PC-3 (cell line): ENCODE results near the gene PHGDH. TPM values are rescaled to one million over a fixed set of nuclear protein-coding genes. Genes with fewer than 3 reads are reported as not detected.

Experiments used
- ATAC-seq: fragments of 200-7000 bp; cut with Tn5 transposase; 2 replicates; pipeline ENCODE4 v1.9.1; 2020; ENCODE audit warnings: mild to moderate bottlenecking, moderate library complexity
- Bru-seq: library from RNA; stranded (reverse); fragments of 400-500 nt; gene quantifications from one replicate; lab custom pipeline; 2021; lab: Mats Ljungman, UMichigan
- BruChase-seq, 2 experiments: library from RNA; stranded (reverse); fragments of 400-500 nt; gene quantifications; one replicate each; lab custom pipeline; 2021; lab: Mats Ljungman, UMichigan
- BruUV-seq: library from RNA; stranded (reverse); fragments of 400-500 nt; replicated peaks from 2 replicates; lab custom pipeline; 2021; lab: Mats Ljungman, UMichigan
- CTCF ChIA-PET: fragments of 300-600 bp; sonication (Branson Sonifier 250); formaldehyde crosslinking; loops from one replicate; lab custom pipeline; 2022; ENCODE audit warnings: antibody characterized with exemption; lab: Charles Lee
- POLR2A ChIA-PET: fragments of 300-600 bp; sonication (Branson Sonifier 250); formaldehyde crosslinking; loops from one replicate; lab custom pipeline; 2022; ENCODE audit warnings: antibody characterized with exemption; ENCODE audit not compliant: unreplicated experiment; lab: Charles Lee
- DNase-seq: peaks from one replicate; pipeline ENCODE4 v3.0.0-alpha.2; 2015
- H2AFZ ChIP-seq: fragments of 300-600 bp; sonication (generic); 2 replicates; pipeline ENCODE4 v1.6.0; 2016; ENCODE audit warnings: antibody characterized with exemption, low read length
- H3F3A ChIP-seq: fragments of 300-600 bp; sonication (generic); one replicate; pipeline ENCODE4 v1.6.0; 2017; ENCODE audit warnings: antibody characterized with exemption, low read length, control low read depth, mild to moderate bottlenecking; ENCODE audit not compliant: unreplicated experiment
- H3K27ac ChIP-seq: fragments of 300-600 bp; sonication (generic); 2 replicates; pipeline ENCODE4 v1.5.1; 2016; ENCODE audit warnings: mild to moderate bottlenecking, low read length
- H3K27me3 ChIP-seq: fragments of 300-600 bp; sonication (generic); 2 replicates; pipeline ENCODE4 v1.6.1; 2016; ENCODE audit warnings: low read length, mixed read lengths
- H3K36me3 ChIP-seq: fragments of 300-600 bp; sonication (generic); 2 replicates; pipeline ENCODE4 v1.6.1; 2016; ENCODE audit warnings: low read depth, mixed run types, low read length, mixed read lengths
- H3K4me1 ChIP-seq: fragments of 300-600 bp; sonication (generic); 2 replicates; pipeline ENCODE4 v1.5.1; 2016; ENCODE audit warnings: low read length; ENCODE audit not compliant: insufficient read depth
- H3K4me2 ChIP-seq: fragments of 300-600 bp; sonication (generic); 2 replicates; pipeline ENCODE4 v1.6.0; 2016; ENCODE audit warnings: low read length
- H3K4me3 ChIP-seq: fragments of 300-600 bp; sonication (generic); 2 replicates; pipeline ENCODE4 v1.5.1; 2016; ENCODE audit warnings: mild to moderate bottlenecking, low read length, mixed read lengths
- H3K79me2 ChIP-seq: fragments of 300-600 bp; sonication (generic); 2 replicates; pipeline ENCODE4 v1.6.1; 2017; ENCODE audit warnings: low read length, mixed read lengths
- H3K9ac ChIP-seq: fragments of 300-600 bp; sonication (generic); 2 replicates; pipeline ENCODE4 v1.6.0; 2016; ENCODE audit warnings: mild to moderate bottlenecking, low read length
- H3K9me2 ChIP-seq: fragments of 300-600 bp; sonication (generic); replicated peaks from 2 replicates; pipeline ENCODE4 v1.6.1; 2016; ENCODE audit warnings: mixed run types, low read length, mixed read lengths
- H3K9me3 ChIP-seq: fragments of 300-600 bp; sonication (generic); 2 replicates; pipeline ENCODE4 v1.6.1; 2016; ENCODE audit warnings: low read length, mixed read lengths
- H4K20me1 ChIP-seq: fragments of 300-600 bp; sonication (generic); 2 replicates; pipeline ENCODE4 v1.6.1; 2016; ENCODE audit warnings: low read length, mixed read lengths
- CTCF ChIP-seq: fragments of 300-600 bp; sonication (generic); conservative IDR thresholded peaks from 2 replicates; pipeline ENCODE4 v1.5.1; 2017; ENCODE audit warnings: antibody characterized with exemption, low read depth, mild to moderate bottlenecking, low read length
- EZH2 ChIP-seq: fragments of 300-600 bp; sonication (generic); IDR thresholded peaks from one replicate; pipeline ENCODE4 v1.6.1; 2017; ENCODE audit warnings: antibody characterized with exemption, mild to moderate bottlenecking, low read length; ENCODE audit not compliant: unreplicated experiment
- EZH2phosphoT487 ChIP-seq: fragments of 300-600 bp; sonication (generic); IDR thresholded peaks from 2 replicates; pipeline ENCODE4 v1.6.1; 2018; ENCODE audit warnings: mild to moderate bottlenecking, antibody characterized with exemption, low read length, borderline replicate concordance
- intact Hi-C: fragments of 100-400 bp; cut with micrococcal nuclease; formaldehyde crosslinking; loops from 2 replicates; pipeline ENCODE4 v1.9.0; 2023
- long read RNA-seq: library from polyadenylated mRNA; unstranded; transcript quantifications from one replicate; pipeline ENCODE4 v2.0.0, GENCODE V29; 2021; ENCODE audit not compliant: unreplicated experiment
- total RNA-seq: library from RNA; depleted of rRNA; stranded (reverse); fragments of >200 nt; gene quantifications from 2 replicates; pipeline ENCODE4 v1.2.3, GENCODE V29; 2014; rRNA removed

Gene PHGDH
- total RNA-seq (134 and 155 TPM in 2 replicates), Bru-seq, nascent RNA (percentile 77 among the genes with signal in this experiment), BruChase-seq, experiment 1, labeled RNA remaining after a 6-hour chase (percentile 69 among the genes with signal in this experiment), BruChase-seq, experiment 2, labeled RNA remaining after a 2-hour chase (percentile 73 among the genes with signal in this experiment)
- long read RNA-seq, transcript PHGDH-208 (12 exons, 2,096 nt): major isoform, 545 of 643 reads
- long read RNA-seq, transcript PHGDH-201 (11 exons, 3,180 nt): minor isoform, 9 of 643 reads
- long read RNA-seq, transcript PHGDH-210 (10 exons, 1,638 nt): minor isoform, 9 of 643 reads
- long read RNA-seq, partial matches to known transcripts: 35 of 643 reads
- long read RNA-seq, other reads (novel, unspliced or antisense): 32 of 643 reads

GRCh38 chr1:119711804-119712341 is at the start of gene PHGDH:
PHGDH (plus strand) TSS chr1:119711934; CDS start chr1:119712023, 89 bp downstream.
- Histone ChIP-seq H3K79me2 (peaks cover 42% of the 10 kb centered on the region), H3K27me3 (no peaks in the 10 kb centered on the region), H3K9ac (peak within 1 kb of the TSS; percentile 74), H3F3A (no peaks in the 10 kb centered on the region), H2AFZ (peak within 1 kb of the TSS; percentile 94), H3K9me3 (no peaks in the 10 kb centered on the region), H3K4me3 (peak within 1 kb of the TSS; percentile 98), H4K20me1 (0 out of 2 replicates have a peak, but pooled peaks cover 7% of the 10 kb centered on the region), H3K4me2 (peak within 1 kb of the TSS; percentile 94), H3K9me2 (no peaks in the 10 kb centered on the region), H3K36me3 (no peaks in the 10 kb centered on the region), H3K27ac (peak within 1 kb of the TSS; percentile 20; the same call in 1 of the 2 replicates), H3K4me1 (peaks cover 18% of the 10 kb centered on the region)
- ATAC-seq (peak; percentile 84), DNase-seq (peak; percentile 89)
- BruUV-seq: TSS peak; percentile 86
- ChIA-PET POLR2A (interaction anchor here (0.6 to 1.0 kb wide), 3 partner anchors 13 to 462 kb away, joined by 3 to 6 read pairs (median 4); no protein-coding TSS in a partner anchor), CTCF (interaction anchor here (0.7 to 1.0 kb wide), 2 partner anchors 25 to 37 kb away, joined by 3 read pairs; no protein-coding TSS in a partner anchor)
- TF ChIP-seq EZH2phosphoT487: no peak
- no peak for TF ChIP-seq EZH2
- TF ChIP-seq CTCF: no peak
- intact Hi-C loops: loop anchor here (1.0 kb wide), 1 partner anchor 37 kb away; no protein-coding TSS in a partner anchor

DNA sequence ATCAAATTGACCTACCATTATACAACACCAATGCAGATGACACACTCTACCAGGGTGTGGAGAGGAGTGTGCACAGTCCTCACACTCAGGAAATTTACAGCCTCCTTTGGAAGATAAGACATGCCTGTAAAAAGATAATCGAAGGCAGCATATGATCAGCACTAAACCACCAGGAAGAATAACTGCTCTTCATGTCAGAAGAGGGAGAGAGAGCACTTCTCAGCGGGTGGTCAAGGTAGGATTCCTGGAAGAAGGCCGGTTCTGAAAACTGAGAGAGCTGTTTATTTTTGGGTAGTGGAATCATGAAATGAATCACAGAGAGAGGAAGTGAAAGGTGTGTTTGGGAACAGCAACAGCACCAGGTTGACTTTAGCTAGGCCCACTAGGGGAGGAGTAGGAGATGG is 49.7 kb upstream of the PHGDH start:
- no peak overlapping the region for H3K4me2 ChIP-seq

More for the DNA sequence above, 49.7 kb upstream of the PHGDH start:
- intact Hi-C loops: loop anchor here (1.0 kb wide), 1 partner anchor 49 kb away; no protein-coding TSS in a partner anchor
- no TSS peak for BruUV-seq
- DNase-seq (peak; percentile 25), ATAC-seq (peak; percentile 55)
- Histone ChIP-seq H3F3A (no peaks in the 10 kb centered on the region), H3K79me2 (no peaks in the 10 kb centered on the region), H3K4me1 (peaks cover 28% of the 10 kb centered on the region), H3K27ac (peak overlapping the region; percentile 6; the same call in 1 of the 2 replicates), H2AFZ (peak overlapping the region; percentile 41; the same call in 1 of the 2 replicates), H3K36me3 (no peaks in the 10 kb centered on the region), H3K27me3 (no peaks in the 10 kb centered on the region), H3K9me2 (no peaks in the 10 kb centered on the region), H3K9me3 (no peaks in the 10 kb centered on the region), H4K20me1 (no peaks in the 10 kb centered on the region), H3K9ac (no peak overlapping the region), H3K4me3 (no peak overlapping the region)
- CTCF ChIA-PET: interaction anchor here (1.4 to 1.6 kb wide), 2 partner anchors 14 to 48 kb away, joined by 3 read pairs; partner anchors contain the start of gene ZNF697
- POLR2A ChIA-PET: interaction anchor here (0.6 kb wide), 1 partner anchor 49 kb away, joined by 4 read pairs; no protein-coding TSS in a partner anchor
- no peak for TF ChIP-seq EZH2
- no peak for TF ChIP-seq EZH2phosphoT487
- TF ChIP-seq CTCF: no peak
